HG03108 (cell line): ENCODE data around the gene MYPOP.

Experiments
- ATAC-seq: cut with Tn5 transposase; IDR thresholded peaks from one replicate; pipeline ENCODE4 v1.9.1; 2021; ENCODE audit warnings: moderate library complexity; ENCODE audit not compliant: unreplicated experiment

MYPOP gene

DNA sequence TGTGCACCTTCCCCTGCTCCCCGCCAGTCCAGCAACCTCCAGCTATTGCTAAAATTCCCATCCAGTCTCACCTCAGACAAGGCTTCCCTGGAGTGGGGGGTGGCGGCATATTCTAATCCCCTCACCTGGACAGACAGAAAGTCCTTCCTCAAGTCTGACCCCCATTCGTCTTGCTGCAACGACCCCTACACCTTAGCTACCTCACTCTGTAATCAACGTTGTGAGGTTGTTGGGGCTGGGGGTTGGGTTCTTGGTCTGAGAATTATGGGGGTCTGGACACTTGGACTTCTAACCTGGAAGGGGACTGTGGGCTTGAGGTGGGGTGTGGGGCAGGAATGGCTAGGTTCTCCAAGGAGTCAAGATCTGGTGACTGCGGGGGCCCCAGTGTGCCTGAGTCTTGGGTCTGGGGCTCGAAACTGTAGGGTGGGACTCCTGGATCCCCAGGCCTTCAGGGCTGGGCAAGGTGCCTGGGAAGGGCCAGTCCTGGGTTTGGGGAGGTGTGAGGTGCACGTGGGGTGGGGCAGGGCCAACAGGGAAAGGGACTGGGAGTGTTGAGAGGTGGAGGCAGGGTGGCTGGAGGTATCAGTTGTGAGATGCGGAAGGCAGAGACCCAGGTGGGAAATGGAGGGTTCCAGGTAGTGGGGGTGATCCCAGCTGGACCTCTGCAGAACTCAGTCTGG is 37.0 kb downstream of the MYPOP start:
- ATAC-seq = no peak

DNA sequence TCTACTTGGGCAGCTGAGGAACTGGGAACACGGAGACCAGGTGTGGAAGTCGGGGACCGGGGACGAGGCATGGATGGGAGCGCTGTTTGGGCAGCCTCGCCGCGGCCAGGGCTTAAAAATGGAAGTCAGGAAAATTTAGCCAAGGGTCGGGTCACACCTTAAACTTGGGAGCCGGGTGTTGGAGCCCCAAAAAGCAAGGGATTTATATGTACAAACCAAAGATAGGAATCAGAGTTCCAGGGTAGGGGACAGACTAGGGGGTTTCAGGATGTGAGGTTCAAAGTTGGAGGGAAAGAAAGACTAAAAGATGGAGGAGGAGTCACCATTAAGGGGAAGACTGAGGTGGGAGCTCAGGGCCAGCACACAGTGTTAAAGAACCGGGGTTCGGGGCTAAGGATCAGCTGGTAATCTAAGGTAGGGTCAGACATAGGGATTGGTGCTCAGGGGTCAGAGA is 37.8 kb downstream of the MYPOP start:
- no peak for ATAC-seq

DNA sequence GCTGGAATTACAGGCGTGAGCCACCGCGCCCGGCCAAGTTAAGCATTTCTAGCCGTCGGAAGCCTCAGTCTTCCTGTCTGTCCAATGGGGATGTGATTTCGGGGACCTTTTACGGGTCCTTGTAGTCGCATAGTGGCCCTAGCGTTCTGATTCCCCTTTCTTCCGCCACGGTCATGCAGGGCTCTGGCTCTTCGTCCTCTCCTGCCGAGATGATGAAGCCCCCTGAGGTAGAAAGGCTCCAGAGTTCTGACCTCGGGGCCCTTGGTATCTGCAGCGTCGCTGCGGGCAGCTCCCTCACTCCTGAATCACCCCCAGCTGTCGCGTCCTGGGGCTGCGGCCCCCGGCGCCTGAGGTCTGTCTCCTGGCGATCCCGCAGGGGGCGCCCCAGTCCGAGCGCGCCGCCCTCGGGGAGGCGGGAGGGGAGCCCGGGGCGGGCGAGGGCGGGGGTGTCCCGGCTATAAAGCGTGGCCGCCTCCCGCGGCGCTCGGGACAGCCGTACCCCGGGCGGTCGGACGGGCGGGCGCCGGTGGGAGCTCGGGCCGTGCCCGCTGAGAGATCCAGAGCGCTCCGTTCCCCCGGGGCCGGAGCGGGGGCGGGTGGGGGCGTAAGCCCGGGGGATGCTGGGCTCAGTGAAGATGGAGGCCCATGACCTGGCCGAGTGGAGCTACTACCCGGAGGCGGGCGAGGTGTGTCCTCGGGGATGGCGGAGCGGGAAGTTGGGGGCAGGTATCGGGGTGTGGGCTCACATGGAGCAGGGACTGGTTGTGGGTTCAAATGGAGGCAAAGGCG is 38.4 kb downstream of the MYPOP start, which contains the start of gene FOXA3:
Gene FOXA3, plus strand, starts transcription at position 487 of the 789 bp plus-strand sequence. Its CDS starts 131 bp downstream, at position 618.
- peak; percentile 42 for ATAC-seq

DNA sequence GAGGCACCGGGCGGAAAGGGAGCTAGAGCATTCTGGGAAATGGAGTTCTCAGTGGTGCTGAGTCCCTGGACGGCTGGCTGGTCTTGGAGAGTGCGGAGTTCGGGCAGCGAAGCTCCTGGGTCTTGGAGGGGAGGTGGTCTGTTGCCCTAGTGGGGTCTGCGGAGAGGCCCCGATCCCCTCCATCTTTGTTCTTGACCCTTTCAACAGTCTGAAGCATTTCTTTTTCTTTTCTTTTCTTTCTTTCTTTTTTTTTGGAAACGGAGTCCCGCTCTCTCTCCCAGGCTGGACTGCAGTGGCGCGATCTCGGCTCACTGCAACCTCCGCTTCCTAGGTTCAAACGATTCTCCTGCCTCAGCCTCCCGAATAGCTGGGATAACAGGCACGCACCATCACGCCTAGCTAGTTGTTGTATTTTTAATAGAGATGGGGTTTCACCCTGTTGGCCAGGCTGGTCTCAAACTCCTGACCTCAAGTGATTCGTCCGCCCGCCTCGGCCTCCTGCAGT is 39.0 kb downstream of the MYPOP start:
- no peak for ATAC-seq

DNA sequence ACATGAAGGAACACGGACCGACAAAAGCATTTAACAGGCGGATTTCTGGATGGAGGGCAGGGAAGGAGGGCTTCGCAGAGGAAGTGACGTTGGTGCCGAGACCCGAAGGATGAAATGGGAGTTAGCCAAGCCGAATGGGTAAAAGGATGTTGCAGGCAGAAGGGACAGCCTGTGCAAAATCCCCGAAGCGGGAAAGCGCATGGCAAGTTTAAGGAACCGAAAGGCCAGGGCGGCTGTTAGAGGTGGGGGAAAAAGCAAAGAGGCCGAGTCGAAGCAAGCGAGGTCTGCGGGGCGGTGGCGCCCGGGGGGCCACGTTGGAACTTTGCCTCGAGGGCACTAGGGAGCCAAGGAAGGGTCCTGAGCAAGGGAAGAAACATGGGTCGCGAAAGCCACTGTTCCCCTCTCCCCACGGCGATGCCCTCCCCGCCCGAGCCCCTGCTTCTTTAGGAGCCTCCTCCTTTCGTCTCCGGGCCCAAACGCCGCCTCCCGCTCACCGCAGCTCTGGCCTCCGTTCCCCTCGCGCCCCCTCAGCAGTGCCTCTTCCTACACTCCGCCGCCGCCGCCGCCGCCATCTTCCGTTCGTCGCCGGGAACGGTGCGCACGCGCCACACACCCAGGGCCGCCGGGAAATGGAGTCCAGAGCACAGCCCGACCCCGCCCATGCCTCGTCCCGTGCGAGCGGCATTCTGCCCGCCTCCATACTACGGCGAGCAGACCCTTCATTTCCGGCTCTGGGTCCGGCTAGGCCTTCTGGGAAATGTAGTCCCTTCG is 39.7 kb downstream of the MYPOP start, which contains the start of gene SYMPK:
Gene SYMPK, minus strand, starts transcription at position 584 of the 771 bp plus-strand sequence. CDS start 8,652 bp downstream, outside the sequence.
- peak; percentile 93 for ATAC-seq

DNA sequence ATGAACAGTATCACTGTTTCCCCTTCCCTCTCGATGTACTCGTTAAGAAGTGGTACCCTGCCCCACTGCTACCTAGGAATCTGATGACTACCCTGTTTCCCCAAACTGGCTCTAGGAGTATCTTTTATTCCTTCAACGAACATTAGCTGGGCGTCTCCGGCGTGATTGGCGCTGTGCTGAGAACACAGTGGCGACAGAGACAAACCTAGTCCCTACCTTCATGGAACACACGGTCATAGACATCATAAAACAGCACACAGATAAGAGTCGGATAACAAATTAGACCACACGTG is 40.2 kb downstream of the MYPOP start:
- no peak for ATAC-seq

DNA sequence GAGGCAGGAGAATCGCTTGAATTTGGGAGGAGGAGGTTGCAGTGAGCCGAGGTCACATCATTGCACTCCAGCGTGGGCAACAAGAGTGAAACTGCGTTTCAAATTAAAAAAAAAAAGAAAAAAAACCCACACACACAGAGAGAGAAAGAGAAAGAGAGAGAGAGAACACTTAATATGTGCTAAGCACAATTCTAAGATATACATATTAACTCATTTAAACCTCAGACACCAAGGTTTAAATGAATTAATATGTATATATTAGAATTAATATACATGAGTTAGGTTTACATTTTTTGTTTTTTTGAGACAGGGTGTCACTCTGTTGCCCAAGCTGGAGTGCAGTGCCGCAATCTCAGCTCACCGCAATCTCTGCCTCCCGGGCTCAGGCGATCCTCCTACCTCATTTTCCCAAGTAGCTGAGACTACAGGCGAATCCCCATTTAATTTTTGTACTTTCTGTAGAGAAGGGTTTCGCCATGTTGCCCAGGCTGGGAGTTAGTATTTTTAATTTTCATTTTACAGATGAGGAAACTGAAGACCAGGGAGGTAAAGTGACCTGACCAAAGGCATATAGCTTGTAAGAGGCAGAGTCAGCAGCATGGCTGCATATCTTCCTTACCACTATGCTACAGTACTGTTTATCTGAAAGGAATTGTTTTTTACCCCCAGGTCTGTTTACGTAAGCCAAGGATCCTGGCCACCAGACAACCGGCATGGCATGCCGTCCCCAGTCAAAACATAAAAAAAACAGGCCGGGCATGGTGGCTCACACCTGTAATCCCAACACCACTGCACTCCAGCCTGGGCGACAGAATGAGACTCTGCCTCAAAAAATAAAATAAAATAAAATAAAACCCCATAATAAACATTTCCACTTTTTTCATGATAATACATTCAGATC is 41.8 kb downstream of the MYPOP start:
- no peak for ATAC-seq

DNA sequence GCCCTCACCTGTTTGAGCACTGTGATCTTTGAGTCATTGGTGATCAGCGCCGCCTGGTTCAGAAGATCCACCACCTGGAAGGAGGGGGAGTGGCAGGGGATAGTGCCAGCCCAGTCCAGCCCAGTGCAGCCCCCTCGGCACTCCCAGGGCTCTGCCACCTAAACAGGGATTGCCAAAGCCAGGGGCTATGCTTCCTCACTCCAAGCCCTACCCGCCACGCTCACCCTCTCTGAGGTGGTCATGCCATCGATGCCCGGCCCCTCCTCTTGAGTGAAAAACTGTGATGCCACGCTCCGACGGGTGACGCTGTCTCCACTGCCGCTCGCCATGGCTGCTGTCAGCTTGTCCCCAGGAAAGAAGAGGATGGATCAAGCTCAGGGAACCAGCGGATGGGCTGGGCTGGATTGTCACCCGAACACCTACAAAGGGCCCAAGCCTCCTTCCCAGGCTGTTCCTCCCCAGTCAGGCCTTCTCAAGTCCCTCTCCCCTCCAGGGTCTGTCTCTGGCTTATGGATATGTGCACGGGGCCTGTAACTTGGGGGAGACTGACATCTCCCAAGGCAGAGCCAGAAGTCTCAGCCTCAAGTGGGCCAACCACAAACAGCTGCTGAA is 48.1 kb downstream of the MYPOP start:
- no peak for ATAC-seq

DNA sequence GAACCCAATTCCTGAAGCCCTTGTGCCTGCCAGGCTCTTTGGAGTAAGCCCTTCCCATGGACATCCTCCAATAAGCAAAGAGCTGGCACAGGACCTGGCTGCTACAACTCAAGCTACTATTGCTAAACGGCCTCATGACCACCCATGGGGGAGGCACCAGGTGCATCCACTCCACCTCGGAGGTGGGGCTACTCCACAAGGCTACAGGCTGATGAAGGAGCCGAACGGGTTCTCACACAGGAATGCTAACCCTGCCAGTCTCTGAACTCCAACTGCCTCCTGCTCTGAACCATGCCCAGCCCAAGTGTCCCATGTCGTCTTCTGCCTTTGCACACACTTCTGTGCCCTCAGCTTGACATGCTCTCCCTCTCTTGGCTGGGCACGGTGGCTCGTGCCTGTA is 49.4 kb downstream of the MYPOP start:
- no peak for ATAC-seq

DNA sequence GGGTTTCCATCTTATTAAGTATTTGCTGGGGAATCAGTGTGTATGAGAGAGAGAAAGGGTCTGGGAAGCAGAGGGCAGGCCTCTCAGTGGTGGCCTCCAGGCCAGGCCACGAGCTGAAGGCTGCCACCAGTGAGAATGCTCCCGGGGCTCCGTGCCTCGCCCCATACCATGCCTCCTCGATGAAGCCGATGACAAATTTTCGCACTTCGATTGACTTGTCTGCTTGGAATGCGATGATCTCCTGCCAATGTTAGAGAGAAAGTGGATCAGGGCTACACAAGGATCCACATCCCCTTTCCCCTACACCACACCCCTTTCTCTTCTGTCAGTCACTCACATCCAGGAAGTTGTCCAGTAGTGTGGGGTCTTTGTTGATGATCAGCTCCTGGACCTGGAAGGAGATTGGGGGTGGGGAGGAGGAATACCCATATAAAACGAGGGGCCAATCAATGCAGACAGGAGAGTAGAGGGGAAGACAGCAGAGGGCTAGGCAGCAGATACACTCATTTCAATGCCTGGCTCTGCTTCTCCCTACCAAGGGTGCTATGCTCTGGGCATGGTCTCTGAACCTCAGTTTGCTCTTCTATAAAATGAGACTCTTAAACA is 50.2 kb downstream of the MYPOP start:
- ATAC-seq = no peak

DNA sequence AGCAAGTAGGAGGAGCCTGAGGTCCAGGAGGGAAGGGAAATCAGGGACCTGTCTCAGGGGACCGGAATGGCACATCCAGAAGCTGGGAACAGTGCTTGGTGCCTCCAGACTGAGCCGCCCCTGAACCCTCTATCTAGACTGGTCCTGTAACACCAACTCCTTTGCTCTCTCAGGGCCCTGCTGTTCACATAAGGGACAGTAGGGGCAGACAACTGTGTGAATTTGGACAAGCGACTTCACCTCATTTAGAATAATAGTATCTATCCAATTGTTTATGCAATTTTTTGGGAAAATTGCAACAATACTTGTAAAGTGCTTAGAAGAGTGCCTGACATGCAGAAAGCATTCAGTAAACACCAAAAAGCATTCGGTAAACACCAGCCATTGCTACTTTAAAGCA is 53.5 kb downstream of the MYPOP start:
- ATAC-seq = no peak

DNA sequence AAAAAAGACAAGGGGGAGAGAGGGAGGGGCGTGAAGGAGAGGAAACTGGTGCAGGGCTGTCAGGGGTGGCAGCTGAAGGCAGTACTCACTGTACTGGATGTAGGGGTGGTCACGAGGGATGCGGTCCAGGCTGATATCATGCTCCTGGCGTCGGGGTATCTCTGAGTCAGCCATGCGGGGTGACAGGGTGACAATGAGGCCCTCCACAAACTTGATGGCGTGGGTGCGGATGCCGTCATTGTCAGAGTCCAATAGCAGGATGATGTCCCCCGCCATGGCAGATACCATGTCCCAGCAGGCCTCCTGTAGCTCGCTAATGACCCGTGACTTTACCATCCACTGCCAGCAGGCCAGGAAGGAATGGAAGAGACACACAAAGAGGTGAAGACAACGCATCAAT is 54.8 kb downstream of the MYPOP start:
- no peak for ATAC-seq

DNA sequence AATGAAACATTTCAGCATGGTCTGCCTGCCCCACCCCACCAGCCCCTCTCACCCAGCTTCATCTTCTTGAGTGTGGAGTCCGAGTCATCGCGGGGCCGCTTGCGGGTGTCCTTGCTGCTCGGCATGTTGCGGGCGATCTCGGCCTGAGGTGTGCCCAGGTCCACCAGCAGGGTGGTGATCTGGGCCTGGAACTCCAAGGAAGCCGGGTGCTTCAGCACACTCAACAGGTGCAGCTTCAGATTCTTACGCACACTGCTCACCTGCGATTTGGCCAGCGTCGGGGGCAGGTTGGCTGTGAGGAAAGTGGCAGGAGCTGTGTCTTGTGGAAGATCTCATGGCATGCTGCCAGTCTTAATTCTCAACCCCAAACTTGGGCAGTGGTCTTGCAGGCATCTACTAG is 60.2 kb downstream of the MYPOP start:
- no peak for ATAC-seq
